ENCODE results near the gene LRRC34.

LRRC34 gene

GRCh38 chr3:169812332-169813235, at the start of gene LRRC34, which contains the start of gene LRRIQ4:
Gene LRRC34, minus strand, starts transcription at chr3:169812904. Its CDS starts 356 bp downstream, at chr3:169812548.
Gene LRRIQ4, plus strand, starts transcription at chr3:169812870. Its CDS starts 9,052 bp downstream, at chr3:169821922.
- peak; percentile 86 for DNase-seq

- DNase-seq = no peak
These were observed 49.2 kb upstream of the LRRC34 start for GRCh38 chr3:169861871-169862270.

GRCh38 chr3:169857811-169858210, 45.1 kb upstream of the LRRC34 start:
- no peak for DNase-seq

- DNase-seq = no peak
These were observed 42.8 kb upstream of the LRRC34 start for GRCh38 chr3:169855514-169855913.

- no peak for DNase-seq
These were observed 37.9 kb upstream of the LRRC34 start for GRCh38 chr3:169850618-169851017.

- DNase-seq = no peak
These were observed 36.0 kb upstream of the LRRC34 start for GRCh38 chr3:169848741-169849140.

GRCh38 chr3:169847896-169848295, 35.2 kb upstream of the LRRC34 start:
- DNase-seq = peak; percentile 44

- DNase-seq = no peak
These were observed 33.9 kb upstream of the LRRC34 start for GRCh38 chr3:169846458-169847193.

- DNase-seq = no peak
These were observed 30.3 kb upstream of the LRRC34 start for GRCh38 chr3:169842960-169843359.

GRCh38 chr3:169841171-169841570, 28.5 kb upstream of the LRRC34 start:
- no peak for DNase-seq

GRCh38 chr3:169838511-169839030, 25.9 kb upstream of the LRRC34 start:
- no peak for DNase-seq

GRCh38 chr3:169836942-169837275, 24.2 kb upstream of the LRRC34 start:
- no peak for DNase-seq

GRCh38 chr3:169836078-169836941, 23.6 kb upstream of the LRRC34 start:
- DNase-seq = no peak

- no peak for DNase-seq
These were observed 22.8 kb upstream of the LRRC34 start for GRCh38 chr3:169835533-169835932.

GRCh38 chr3:169827712-169828111, 15.0 kb upstream of the LRRC34 start:
- DNase-seq = no peak

GRCh38 chr3:169825316-169825715, 12.6 kb upstream of the LRRC34 start:
- no peak for DNase-seq

- DNase-seq = no peak
These were observed 10.3 kb upstream of the LRRC34 start for GRCh38 chr3:169822983-169823382.

GRCh38 chr3:169822540-169822939, 9.8 kb upstream of the LRRC34 start:
- DNase-seq = no peak

- DNase-seq = no peak
These were observed 9.4 kb upstream of the LRRC34 start for GRCh38 chr3:169822091-169822490.

GRCh38 chr3:169818316-169818715, 5.6 kb upstream of the LRRC34 start:
- peak; percentile 28 for DNase-seq

GRCh38 chr3:169815590-169816150, 3.0 kb upstream of the LRRC34 start:
- DNase-seq = no peak

- peak; percentile 29 for DNase-seq
These were observed 1.2 kb upstream of the LRRC34 start for GRCh38 chr3:169813757-169814517.

All from NCI-H524 treated with DMSO at 0.1 percent for 48 hours (cell line).